Activated naive CD4-positive, alpha-beta T cell treated with anti-CD3 and anti-CD28 coated beads, Interleukin-2, amount 50 U/mL, for 24 hours (primary cell): ENCODE results near the gene C20orf141.

ENCODE experiments used
- H3K27ac Mint-ChIP-seq: one replicate; pipeline ENCODE4 v1.8.0; 2021; ENCODE audit warnings: mild to moderate bottlenecking, mixed read lengths
- H3K27me3 Mint-ChIP-seq: one replicate; pipeline ENCODE4 v1.8.0; 2021; ENCODE audit warnings: mixed read lengths
- H3K36me3 Mint-ChIP-seq: one replicate; pipeline ENCODE4 v1.8.0; 2021; ENCODE audit warnings: mixed read lengths
- H3K4me1 Mint-ChIP-seq: one replicate; pipeline ENCODE4 v1.8.0; 2021; ENCODE audit warnings: mixed read lengths
- H3K4me3 Mint-ChIP-seq: one replicate; pipeline ENCODE4 v1.8.0; 2021; ENCODE audit warnings: mild to moderate bottlenecking, mixed read lengths
- H3K9me3 Mint-ChIP-seq: one replicate; pipeline ENCODE4 v1.8.0; 2021; ENCODE audit warnings: mixed read lengths

Gene C20orf141

DNA sequence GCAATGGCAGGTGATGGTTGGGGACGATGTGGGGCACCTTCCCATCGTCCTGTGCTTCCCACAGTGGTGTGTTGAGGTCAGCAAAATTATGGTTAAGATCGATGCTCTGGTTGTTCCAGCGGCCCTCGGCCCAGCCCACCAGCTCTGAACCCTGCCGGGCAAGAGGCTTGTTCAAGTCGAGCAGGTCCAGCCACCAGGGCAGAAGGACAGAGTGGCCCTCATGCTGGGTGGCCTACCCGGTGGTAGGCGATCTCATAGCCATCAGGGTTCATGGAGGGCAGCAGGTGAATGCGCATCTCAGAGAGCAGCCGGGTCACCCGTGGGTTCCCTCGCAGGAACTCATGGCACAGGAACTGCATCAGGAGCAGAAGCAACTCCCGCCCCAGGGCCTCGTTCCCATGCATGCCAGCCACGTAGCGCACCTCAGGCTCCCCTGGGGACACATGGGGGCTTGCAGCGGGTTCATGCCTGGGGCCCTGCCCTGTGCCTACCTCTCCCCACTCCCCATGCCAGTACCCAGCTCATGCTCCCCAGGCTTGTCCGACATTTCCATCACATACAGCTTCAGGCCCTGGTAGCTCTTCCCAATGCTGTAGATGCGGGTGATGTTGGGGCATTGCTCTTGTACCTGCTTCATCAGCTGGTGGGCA is 18.7 kb upstream of the C20orf141 start:
- H3K9me3 Mint-ChIP-seq = no peaks in the 10 kb centered on the region
- no peak overlapping the region for H3K4me3 Mint-ChIP-seq
- H3K36me3 Mint-ChIP-seq = peaks cover 2% of the 10 kb centered on the region
- H3K27ac Mint-ChIP-seq = no peak overlapping the region
- peaks cover 33% of the 10 kb centered on the region for H3K27me3 Mint-ChIP-seq
- peaks cover 20% of the 10 kb centered on the region for H3K4me1 Mint-ChIP-seq

DNA sequence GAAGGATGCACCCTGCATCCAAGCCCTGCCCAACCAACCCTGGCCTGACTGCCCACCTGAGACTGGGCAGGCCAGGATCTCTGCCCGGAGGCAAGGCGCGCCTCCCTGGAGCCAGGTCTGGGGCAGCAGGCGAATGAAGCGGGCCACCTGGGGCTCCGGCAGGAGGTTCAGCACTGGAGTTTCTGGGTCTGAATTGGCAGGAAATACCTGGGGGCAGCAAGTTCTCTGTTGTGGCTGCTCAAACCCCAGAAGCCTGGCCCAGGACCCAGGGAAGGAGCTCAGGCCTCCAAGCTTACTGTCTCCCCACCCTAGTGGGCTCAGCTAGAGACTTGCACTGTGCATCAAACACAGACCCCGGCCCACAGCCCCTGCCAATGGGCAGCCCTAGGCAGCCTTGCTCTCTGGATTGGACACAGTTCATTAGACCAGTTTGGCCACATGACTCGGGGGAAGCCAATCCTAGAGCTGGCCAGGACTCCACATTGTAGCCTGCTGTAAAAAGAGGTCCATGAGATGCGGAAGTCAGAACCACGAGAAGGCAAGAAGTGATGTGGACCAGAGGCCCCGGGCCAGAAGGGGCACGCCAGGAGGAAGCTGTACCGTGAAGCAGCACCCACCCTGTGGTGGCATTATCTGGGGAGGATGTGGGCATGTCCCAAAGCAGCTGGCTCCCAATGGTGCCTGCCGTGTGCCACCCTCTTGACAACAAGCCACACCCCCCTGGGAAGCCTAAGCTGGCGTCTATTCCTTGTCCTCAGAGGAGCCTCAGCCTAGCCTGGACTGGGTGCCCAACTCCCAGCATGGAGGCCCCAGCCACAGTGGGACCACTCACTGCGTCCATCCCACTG is 17.4 kb upstream of the C20orf141 start:
- Mint-ChIP-seq H3K4me1 (peaks cover 26% of the 10 kb centered on the region), H3K9me3 (no peaks in the 10 kb centered on the region), H3K36me3 (peaks cover 2% of the 10 kb centered on the region), H3K27ac (no peak overlapping the region), H3K27me3 (peaks cover 40% of the 10 kb centered on the region), H3K4me3 (no peak overlapping the region)

DNA sequence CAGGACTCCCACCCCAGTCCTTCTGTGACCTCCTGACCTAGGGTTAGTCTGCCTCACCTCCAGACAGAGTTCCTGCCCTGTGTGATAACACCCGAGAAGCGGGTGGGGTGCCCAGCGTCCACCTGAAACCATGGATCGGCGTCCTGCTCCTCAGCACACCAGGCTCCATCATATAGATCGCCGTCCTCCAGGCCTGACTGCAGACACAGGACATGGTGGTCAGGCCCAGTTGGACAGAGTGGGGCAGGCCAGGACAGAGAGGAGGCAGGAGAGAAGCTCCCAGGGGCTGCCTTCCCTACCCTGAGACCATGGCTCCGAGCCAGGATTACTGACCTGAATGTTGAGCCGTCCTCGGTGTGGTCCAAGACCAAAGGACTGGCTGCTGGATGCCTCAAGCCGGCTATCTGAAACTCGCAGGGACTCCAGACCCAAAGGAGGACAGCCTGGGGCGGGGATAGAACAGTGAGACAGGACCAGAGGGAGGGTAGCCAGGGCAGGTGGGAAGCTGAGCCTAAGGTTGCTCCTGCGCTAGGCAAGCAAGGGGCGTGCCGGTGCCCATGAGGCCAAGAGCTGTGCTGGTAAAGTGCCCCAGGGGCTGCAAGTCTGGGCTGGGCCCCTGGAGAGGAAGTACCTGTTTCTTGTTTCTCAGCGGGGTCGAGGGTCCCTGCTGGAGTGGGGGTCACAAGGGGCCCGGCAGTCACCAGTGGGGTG is 16.5 kb upstream of the C20orf141 start:
- H3K4me3 Mint-ChIP-seq = no peak overlapping the region
- no peaks in the 10 kb centered on the region for H3K9me3 Mint-ChIP-seq
- peaks cover 26% of the 10 kb centered on the region for H3K4me1 Mint-ChIP-seq
- peaks cover 43% of the 10 kb centered on the region for H3K27me3 Mint-ChIP-seq
- peaks cover 2% of the 10 kb centered on the region for H3K36me3 Mint-ChIP-seq
- no peak overlapping the region for H3K27ac Mint-ChIP-seq

DNA sequence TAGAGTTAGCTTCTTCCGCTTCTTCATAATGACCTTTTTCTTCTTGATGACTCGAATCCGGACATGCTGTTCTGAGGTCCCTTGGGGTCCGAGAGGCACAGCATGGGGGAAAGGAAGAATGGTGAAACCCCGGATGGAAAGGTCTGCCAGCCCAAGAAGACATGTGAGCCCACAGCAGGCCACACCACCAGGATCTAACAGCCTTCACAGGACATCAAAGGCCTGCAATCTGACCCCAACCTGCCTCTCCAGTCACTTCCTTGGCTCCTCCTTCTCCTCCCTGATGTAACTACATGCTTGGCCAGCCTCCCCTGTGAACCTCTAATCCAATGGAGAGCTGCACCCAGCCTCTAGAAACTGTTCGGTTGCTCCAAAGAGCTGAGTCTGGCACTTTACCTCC is 16.0 kb upstream of the C20orf141 start:
- peaks cover 43% of the 10 kb centered on the region for H3K27me3 Mint-ChIP-seq
- H3K9me3 Mint-ChIP-seq = no peaks in the 10 kb centered on the region
- H3K4me1 Mint-ChIP-seq = peaks cover 26% of the 10 kb centered on the region
- peak overlapping the region; percentile 93 for H3K4me3 Mint-ChIP-seq
- no peak overlapping the region for H3K27ac Mint-ChIP-seq
- peaks cover 2% of the 10 kb centered on the region for H3K36me3 Mint-ChIP-seq

DNA sequence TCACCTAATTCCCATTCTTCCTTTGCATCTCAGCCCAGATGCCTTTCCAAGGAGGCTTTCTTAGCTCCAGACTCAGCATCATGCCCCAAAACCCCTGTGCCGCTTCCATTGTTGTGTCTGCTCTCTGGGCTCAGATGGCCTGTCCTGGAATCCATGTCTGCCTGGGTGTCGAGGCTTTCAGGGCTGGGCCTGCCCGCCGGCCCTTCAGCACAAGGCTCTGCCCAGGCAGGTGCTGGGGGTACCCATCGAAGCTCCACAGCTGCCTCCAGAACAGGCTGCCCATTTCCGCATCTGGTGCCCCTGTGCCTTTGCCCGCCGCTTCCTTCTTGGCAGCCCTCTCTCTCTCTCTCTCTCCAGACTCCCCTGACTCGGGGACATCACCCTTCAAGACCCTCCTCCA is 15.5 kb upstream of the C20orf141 start:
- Mint-ChIP-seq H3K9me3 (no peaks in the 10 kb centered on the region), H3K27ac (peak overlapping the region; percentile 71), H3K4me1 (peaks cover 26% of the 10 kb centered on the region), H3K4me3 (peak overlapping the region; percentile 93), H3K36me3 (peaks cover 2% of the 10 kb centered on the region), H3K27me3 (peaks cover 46% of the 10 kb centered on the region)

DNA sequence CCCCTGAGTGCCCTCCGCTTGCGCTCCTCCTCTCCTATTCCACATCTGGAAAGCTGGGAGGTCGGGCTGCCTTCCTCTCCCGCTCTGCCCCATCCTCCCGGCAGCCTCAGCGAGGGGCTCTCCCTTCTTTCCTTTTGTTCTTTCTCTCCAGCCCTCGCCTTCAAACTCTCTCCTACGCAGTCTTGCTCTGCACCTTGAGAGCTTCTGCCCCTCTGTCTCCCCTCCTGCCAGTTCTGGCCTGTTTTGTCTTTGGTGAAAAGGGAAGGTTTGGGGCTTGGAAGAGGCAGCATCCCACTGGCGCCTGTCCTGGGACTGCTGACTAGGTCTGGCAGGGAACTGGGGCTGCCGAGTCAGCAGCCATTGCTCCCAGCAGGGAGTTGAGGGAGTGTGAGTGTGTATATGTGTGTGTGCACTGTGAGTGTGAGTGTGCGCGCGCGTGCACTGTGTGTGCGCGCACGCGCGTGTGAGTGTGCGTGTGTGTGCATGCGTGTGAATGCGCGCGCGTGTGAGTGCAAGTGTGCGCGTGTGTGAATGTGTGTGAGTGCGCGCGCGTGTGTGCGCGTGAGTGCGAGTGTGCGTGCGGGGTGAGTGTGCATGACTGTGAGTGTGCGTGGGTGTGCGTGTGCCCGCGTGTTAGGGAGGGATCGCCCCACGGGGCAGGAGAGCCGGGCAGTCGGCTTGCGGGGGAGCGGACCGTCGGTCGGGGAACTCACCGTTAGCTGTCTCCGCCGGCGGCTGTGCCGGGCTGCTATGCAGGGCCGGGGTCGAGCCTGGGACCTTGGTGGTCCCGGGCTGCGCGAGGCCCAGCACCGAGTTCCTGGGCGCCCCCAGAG is 14.9 kb upstream of the C20orf141 start:
- Mint-ChIP-seq H3K27ac (peak overlapping the region; percentile 71), H3K36me3 (peaks cover 2% of the 10 kb centered on the region), H3K27me3 (peaks cover 49% of the 10 kb centered on the region), H3K4me3 (peak overlapping the region; percentile 93), H3K4me1 (peaks cover 26% of the 10 kb centered on the region), H3K9me3 (no peaks in the 10 kb centered on the region)

DNA sequence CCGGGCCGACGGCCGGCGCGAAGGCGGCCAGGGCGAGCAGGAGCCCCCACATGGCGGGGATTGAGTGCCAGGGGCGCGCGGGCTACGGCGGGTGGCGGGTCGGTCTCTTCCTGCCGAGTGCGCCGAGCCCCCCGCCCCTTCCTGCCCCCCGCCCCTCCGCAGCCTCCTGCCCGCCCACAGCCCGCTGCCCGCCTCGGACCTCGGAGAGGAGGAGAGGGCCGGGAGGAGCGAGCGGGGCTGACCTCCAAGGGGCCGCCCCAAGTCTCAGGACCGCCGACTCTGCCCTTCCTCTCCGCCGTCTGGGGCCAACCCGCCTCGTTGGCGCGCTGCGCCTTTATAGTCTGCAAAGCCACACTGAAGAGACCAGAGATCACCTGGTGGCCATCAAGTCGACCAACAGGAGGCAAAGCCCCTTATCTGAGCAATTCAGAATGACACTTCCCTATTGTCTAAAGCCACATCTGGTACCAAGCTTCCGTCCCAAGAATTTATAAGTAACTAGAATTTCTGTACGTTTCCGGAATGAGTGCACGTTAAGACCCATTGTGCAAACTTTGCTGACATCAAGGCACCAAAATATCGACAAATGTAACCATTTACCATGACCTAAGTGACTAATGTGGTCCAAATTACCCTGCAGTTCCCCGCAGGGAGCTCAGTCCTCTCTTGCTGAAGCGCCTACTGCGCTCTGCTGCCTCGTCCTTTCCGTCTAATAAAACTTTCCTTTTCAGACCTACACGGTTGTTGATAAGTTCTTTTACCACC is 14.1 kb upstream of the C20orf141 start, which contains the start of gene CPXM1:
Gene CPXM1, minus strand, starts transcription at position 107 of the 765 bp plus-strand sequence. Its CDS starts 55 bp downstream, at position 52.
- Mint-ChIP-seq H3K27me3 (peaks cover 50% of the 10 kb centered on the region), H3K27ac (peak within 1 kb of the TSS; percentile 71)

DNA sequence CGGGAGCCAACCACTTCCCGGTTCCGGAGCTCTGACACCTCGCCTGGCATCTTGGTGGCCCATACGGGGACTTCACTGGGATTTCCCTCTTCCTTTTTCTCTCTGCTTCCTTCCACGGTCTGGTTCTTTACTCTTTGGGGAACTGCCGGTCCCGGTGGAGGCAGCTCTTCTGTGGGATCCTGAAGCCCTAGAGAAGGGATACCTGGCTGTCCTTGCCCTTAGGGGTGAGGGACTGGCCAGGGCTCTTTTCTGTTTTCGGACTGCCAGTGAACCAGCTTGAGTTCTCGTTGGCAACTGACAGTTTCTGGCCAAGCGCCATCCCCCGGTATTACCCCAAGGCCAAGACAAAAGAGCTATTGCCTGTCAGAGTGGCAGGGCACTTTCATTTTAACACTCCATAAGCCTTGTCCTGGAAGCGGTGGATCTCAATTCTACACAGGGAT is 13.5 kb upstream of the C20orf141 start:
- Mint-ChIP-seq H3K9me3 (no peaks in the 10 kb centered on the region), H3K27ac (no peak overlapping the region), H3K36me3 (peaks cover 2% of the 10 kb centered on the region), H3K4me3 (peak overlapping the region; percentile 78), H3K4me1 (peaks cover 26% of the 10 kb centered on the region), H3K27me3 (peaks cover 55% of the 10 kb centered on the region)

More for the DNA sequence above, 14.1 kb upstream of the C20orf141 start, which contains the start of gene CPXM1:
- Mint-ChIP-seq H3K9me3 (no peaks in the 10 kb centered on the region), H3K4me1 (peaks cover 26% of the 10 kb centered on the region), H3K36me3 (peaks cover 2% of the 10 kb centered on the region), H3K4me3 (peak within 1 kb of the TSS; percentile 93)

DNA sequence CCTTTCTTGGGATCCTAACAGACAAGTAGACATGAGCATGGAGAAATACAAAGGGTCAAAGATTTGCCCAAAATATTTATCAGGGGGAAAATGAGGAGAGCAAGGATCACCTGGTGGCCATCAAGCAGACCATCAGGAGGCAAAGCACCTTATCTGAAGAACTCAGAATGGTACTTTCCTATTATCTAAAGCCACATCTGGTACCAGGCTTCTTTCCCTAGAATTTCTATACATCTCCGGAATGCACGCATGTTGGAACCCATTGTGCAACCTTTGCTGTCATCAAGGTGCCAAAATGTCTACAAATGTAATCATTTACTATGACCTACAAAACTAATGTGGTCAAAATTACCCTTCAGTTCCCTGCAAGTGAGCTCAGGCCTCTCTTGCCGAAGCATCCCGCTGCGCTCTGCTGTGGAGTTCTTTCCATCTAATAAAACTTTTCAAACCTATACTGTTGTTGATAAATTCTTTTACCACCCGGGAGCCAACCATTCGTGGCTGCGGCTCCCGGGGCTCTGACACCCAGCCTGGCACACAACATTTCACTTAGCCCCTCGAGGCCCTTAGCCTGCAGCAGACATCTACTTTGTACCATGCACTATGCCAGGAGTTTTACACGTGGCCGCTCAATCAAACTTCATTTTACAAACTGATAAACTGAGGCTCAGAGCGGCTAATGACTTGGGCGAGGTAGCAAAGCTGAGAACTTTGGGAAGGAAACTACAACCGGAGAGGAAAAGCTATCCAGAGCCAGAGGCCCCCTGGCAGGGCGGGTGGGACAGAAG is 10.6 kb upstream of the C20orf141 start:
- no peaks in the 10 kb centered on the region for H3K36me3 Mint-ChIP-seq
- peaks cover 52% of the 10 kb centered on the region for H3K27me3 Mint-ChIP-seq
- H3K27ac Mint-ChIP-seq = no peak overlapping the region
- peaks cover 21% of the 10 kb centered on the region for H3K4me1 Mint-ChIP-seq
- H3K4me3 Mint-ChIP-seq = no peak overlapping the region
- no peaks in the 10 kb centered on the region for H3K9me3 Mint-ChIP-seq

DNA sequence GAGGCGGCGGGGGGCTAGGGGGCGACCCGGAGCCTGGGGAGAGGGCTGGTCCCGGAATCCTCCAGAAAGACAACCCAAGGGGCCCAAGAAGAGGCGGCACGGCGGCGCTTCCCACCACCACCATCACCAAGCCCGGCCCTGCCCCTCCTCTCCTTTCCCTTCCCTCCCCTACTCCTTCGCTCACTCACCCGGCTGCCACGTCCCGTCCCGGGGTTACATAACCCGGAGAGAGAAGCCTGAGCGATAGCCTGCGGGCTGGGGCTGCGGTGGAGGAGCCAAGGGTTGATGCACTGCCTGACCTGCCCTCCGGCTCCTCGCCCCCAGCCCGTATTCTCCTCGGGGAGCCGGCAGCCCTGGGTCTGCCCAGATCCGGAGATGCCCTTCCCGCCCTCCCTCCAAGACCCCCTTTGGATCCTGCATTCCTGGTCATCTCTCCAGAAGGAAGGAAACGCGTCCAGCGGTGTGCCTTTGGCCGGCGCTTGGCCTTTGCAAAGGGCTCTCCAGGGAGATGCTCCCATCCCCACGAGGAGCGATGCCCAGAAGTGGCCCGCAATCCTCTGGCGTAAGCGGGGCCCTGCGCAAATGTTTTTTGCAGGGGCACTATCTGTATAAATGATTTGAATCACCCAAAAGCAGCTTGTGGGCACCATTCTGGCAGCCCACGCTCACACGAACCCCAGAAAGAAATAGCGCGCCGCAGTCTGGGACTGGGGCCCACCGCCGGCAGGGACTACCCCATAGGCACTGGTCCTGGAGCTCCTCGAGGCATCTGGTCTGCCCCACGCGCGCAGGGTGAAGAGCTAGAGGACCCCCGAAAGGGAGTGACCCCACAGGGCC is 9.7 kb upstream of the C20orf141 start:
- Mint-ChIP-seq H3K27me3 (peaks cover 43% of the 10 kb centered on the region), H3K27ac (no peak overlapping the region), H3K9me3 (no peaks in the 10 kb centered on the region), H3K36me3 (no peaks in the 10 kb centered on the region), H3K4me3 (no peak overlapping the region), H3K4me1 (peaks cover 13% of the 10 kb centered on the region)

DNA sequence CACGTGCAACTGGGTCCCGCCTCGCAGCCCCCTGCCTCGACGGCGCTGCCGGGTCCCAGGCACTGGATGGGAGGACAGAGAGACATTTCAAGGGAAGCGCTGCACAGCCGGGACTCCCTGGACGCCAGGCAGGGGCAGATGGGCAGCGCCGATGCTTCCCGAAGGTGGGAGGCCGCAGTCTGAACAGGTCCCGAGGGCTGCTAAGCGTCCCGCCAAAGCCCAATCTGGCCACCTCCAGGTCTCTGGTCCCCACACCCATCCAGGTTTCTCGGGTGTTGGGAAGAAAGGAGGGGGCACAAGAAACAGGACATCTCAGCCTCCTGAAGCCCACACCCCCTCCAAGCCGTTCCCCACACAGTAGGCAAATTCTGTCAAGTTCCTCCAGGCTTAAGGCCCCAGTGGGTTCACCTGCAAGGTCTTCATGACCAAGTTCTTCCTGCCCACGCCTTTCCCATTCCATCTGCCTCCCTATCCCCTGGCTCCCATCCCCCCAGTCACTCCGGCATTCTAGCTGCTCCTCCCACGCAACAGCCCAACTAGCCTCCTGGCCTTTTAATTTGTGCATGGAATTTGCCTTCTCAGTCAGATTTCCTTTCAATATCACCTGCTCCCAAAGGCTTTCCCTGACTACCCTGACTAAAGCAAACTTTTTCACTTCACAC is 9.0 kb upstream of the C20orf141 start:
- no peaks in the 10 kb centered on the region for H3K36me3 Mint-ChIP-seq
- H3K9me3 Mint-ChIP-seq = no peaks in the 10 kb centered on the region
- no peak overlapping the region for H3K4me3 Mint-ChIP-seq
- peaks cover 8% of the 10 kb centered on the region for H3K4me1 Mint-ChIP-seq
- peaks cover 40% of the 10 kb centered on the region for H3K27me3 Mint-ChIP-seq
- no peak overlapping the region for H3K27ac Mint-ChIP-seq

DNA sequence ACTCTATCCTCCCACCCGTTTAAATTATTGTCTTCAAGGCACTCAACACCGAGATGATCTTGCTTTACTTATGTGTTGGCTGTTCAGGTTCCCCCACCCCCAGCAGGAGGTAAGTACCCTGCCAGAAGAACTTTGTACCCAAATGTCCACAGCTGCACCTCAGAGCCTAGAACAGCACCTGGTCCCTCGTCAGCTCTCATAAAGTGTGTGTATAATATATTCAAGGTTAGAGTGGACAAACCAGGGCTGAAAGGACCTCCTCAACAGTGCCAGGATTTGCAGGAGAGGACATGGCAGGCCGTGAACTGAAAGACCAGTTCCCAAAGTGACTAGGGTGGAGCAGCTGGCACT is 8.5 kb upstream of the C20orf141 start:
- Mint-ChIP-seq H3K4me1 (peaks cover 3% of the 10 kb centered on the region), H3K4me3 (no peak overlapping the region), H3K27me3 (peaks cover 40% of the 10 kb centered on the region), H3K9me3 (no peaks in the 10 kb centered on the region), H3K36me3 (no peaks in the 10 kb centered on the region), H3K27ac (peak overlapping the region; percentile 15)

DNA sequence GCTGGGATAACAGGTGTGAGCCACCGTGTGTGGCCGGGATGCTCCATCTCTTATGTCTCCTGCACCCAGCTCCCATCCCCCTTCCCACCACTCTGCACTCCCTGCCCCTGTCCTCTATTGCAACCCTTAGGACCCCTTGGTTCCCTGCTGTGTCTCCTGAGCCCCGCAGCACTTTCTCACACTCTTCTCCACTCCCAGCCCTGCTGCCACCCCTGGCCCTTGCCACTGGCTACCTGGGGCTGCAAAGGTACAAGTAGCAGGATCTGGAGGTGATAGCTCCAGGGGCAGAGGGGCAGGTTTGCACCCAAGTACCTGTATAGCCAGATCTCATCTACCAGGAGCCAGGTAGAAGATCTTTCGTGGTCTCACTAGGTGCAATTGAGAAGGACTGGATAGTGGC is 7.8 kb upstream of the C20orf141 start:
- peaks cover 4% of the 10 kb centered on the region for H3K9me3 Mint-ChIP-seq
- peaks cover 41% of the 10 kb centered on the region for H3K27me3 Mint-ChIP-seq
- H3K4me3 Mint-ChIP-seq = no peak overlapping the region
- H3K36me3 Mint-ChIP-seq = no peaks in the 10 kb centered on the region
- no peak overlapping the region for H3K27ac Mint-ChIP-seq
- H3K4me1 Mint-ChIP-seq = no peaks in the 10 kb centered on the region
